ENCODE data around the gene TAPBP.

- no peak for TF ChIP-seq CREB1 (IDR thresholded peaks at IDR 0.05)
- TF ChIP-seq HDAC6 (IDR thresholded peaks at IDR 0.05; ENCODE audit: low read depth, low read length): no peak
- TF ChIP-seq NRF1 (IDR thresholded peaks at IDR 0.05; ENCODE audit: low read depth, low read length): no peak
- no peak for TF ChIP-seq CTCF (IDR thresholded peaks at IDR 0.05; ENCODE audit: control extremely low read depth in 1 of 3, insufficient read depth in 1 of 3, low read depth in 1 of 3, low read length in 3 of 3)
- no peak for TF ChIP-seq TAF1 (IDR thresholded peaks at IDR 0.05; ENCODE audit: low read depth, low read length)
- TF ChIP-seq EZH2 (IDR thresholded peaks at IDR 0.05; ENCODE audit: low read depth, low read length, severe bottlenecking): no peak
- no peak for TF ChIP-seq JUND (IDR thresholded peaks at IDR 0.05; ENCODE audit: low read length)
- TF ChIP-seq EP300 (IDR thresholded peaks at IDR 0.05; ENCODE audit: borderline replicate concordance in 1 of 2, low read depth in 2 of 2, low read length in 2 of 2): no peak
- no peak for TF ChIP-seq POLR2A (IDR thresholded peaks at IDR 0.05; ENCODE audit: control extremely low read depth in 1 of 2, low read depth in 2 of 2, low read length in 2 of 2)
Observed at GRCh38 chr6:33301877-33302276, 12.0 kb downstream of the TAPBP start.

Data from H1 (cell line).